Neutrophil (primary cell): Measurements from ENCODE around the gene GPHA2.

Source experiments
- H3K27ac ChIP-seq: fragments of 200-600 bp; sonication (generic); 2 replicates; pipeline ENCODE4 v1.5.1; 2016; ENCODE audit warnings: mild to moderate bottlenecking, moderate library complexity
- H3K27me3 ChIP-seq: fragments of 200-600 bp; sonication (generic); 2 replicates; pipeline ENCODE4 v1.6.0; 2016; ENCODE audit warnings: mild to moderate bottlenecking
- H3K36me3 ChIP-seq: fragments of 200-600 bp; sonication (generic); 2 replicates; pipeline ENCODE4 v1.5.1; 2017
- H3K4me1 ChIP-seq, 2 experiments: fragments of 200-600 bp in 1 of 2; sonication (generic) in 1 of 2; 1 replicate in 1 of 2; 2 replicates in 1 of 2; pipeline versions ENCODE4 v1.5.1 to v1.6.1; 2013 to 2016; ENCODE audit warnings: low read depth in 1 of 2, low read length in 1 of 2, mild to moderate bottlenecking in 1 of 2, moderate library complexity in 1 of 2; ENCODE audit not compliant: control insufficient read depth in 1 of 2, insufficient read depth in 1 of 2
- H3K4me3 ChIP-seq, 2 experiments: fragments of 200-600 bp in 1 of 2; sonication (generic) in 1 of 2; 1 replicate in 1 of 2; 2 replicates in 1 of 2; pipeline ENCODE4 v1.5.1; 2013 to 2016; ENCODE audit warnings: low read depth in 1 of 2, low read length in 1 of 2, mild to moderate bottlenecking in 1 of 2, moderate library complexity in 1 of 2
- H3K9me3 ChIP-seq: fragments of 200-600 bp; sonication (generic); 2 replicates; pipeline ENCODE4 v1.5.1; 2016
- CTCF ChIP-seq: fragments of 200-600 bp; sonication (generic); IDR thresholded peaks from 2 replicates; pipeline ENCODE4 v1.5.1; 2016; ENCODE audit warnings: antibody characterized with exemption

The GPHA2 gene

GRCh38 chr11:64914123-64914522 lies 21.6 kb downstream of the GPHA2 start:
- Histone ChIP-seq H3K27ac (peak overlapping the region; percentile 95), H3K4me1 (peaks cover 19 to 23% of the 10 kb centered on the region in 2 experiments), H3K4me3 (no peak overlapping the region), H3K9me3 (no peaks in the 10 kb centered on the region), H3K36me3 (peaks cover 62% of the 10 kb centered on the region), H3K27me3 (no peaks in the 10 kb centered on the region)
- no peak for TF ChIP-seq CTCF

GRCh38 chr11:64913171-64913727 lies 22.4 kb downstream of the GPHA2 start:
- Histone ChIP-seq H3K27ac (no peak overlapping the region), H3K27me3 (no peaks in the 10 kb centered on the region), H3K36me3 (peaks cover 71% of the 10 kb centered on the region), H3K4me3 (no peak overlapping the region), H3K9me3 (no peaks in the 10 kb centered on the region), H3K4me1 (peaks cover 19 to 23% of the 10 kb centered on the region in 2 experiments)
- TF ChIP-seq CTCF, result no peak

- Histone ChIP-seq H3K4me3 (no peak overlapping the region), H3K9me3 (peaks cover 7% of the 10 kb centered on the region), H3K4me1 (peaks cover 12 to 16% of the 10 kb centered on the region in 2 experiments), H3K36me3 (peaks cover 86% of the 10 kb centered on the region), H3K27me3 (no peaks in the 10 kb centered on the region), H3K27ac (peak overlapping the region; percentile 33)
- no peak for TF ChIP-seq CTCF
Measured at GRCh38 chr11:64911689-64912088, 24.0 kb downstream of the GPHA2 start.

GRCh38 chr11:64911142-64911541 lies 24.6 kb downstream of the GPHA2 start:
- H3K36me3 ChIP-seq, result peaks cover 92% of the 10 kb centered on the region
- no peak for TF ChIP-seq CTCF
- H3K4me1 ChIP-seq, result peaks cover 11 to 13% of the 10 kb centered on the region in 2 experiments
- peaks cover 8% of the 10 kb centered on the region for H3K9me3 ChIP-seq
- H3K4me3 ChIP-seq, result no peak overlapping the region
- peak overlapping the region; percentile 33 for H3K27ac ChIP-seq
- no peaks in the 10 kb centered on the region for H3K27me3 ChIP-seq

GRCh38 chr11:64910451-64911093 lies 25.1 kb downstream of the GPHA2 start:
- Histone ChIP-seq H3K36me3 (peaks cover 97% of the 10 kb centered on the region), H3K4me3 (no peak overlapping the region), H3K4me1 (peaks cover 6 to 7% of the 10 kb centered on the region in 2 experiments), H3K27me3 (no peaks in the 10 kb centered on the region), H3K27ac (no peak overlapping the region), H3K9me3 (peaks cover 8% of the 10 kb centered on the region)
- no peak for TF ChIP-seq CTCF
